ENCODE data around the gene RBM19.

Gene RBM19

GRCh38 chr12:113808095-113808951, 157.8 kb downstream of the RBM19 start:
- H3K9ac ChIP-seq (ENCODE audit: low read length): no peak overlapping the region
- H3K36me3 ChIP-seq (replicated peaks; ENCODE audit: insufficient read depth, low read length): no peaks in the 10 kb centered on the region
- no peaks in the 10 kb centered on the region for H3F3A ChIP-seq (ENCODE audit: insufficient read depth, low read length)
- no peaks in the 10 kb centered on the region for H3K79me2 ChIP-seq (ENCODE audit: low read length)
- no peak overlapping the region for H3K27ac ChIP-seq (ENCODE audit: low read length)
- no peaks in the 10 kb centered on the region for H3K4me1 ChIP-seq (ENCODE audit: low read length)
- H3K4me2 ChIP-seq (ENCODE audit: low read depth, low read length): no peak overlapping the region
- H4K20me1 ChIP-seq (ENCODE audit: insufficient read depth, low read length): no peaks in the 10 kb centered on the region
- no peak overlapping the region for H3K4me3 ChIP-seq (ENCODE audit: low read length)
- TF ChIP-seq EZH2 (optimal IDR thresholded peaks at IDR 0.05; ENCODE audit: low read depth, low read length) (no peak), CTCF (IDR thresholded peaks at IDR 0.05; ENCODE audit: low read length) (no peak), EZH2phosphoT487 (IDR thresholded peaks at IDR 0.05; ENCODE audit: low read length) (no peak)
- no peaks in the 10 kb centered on the region for H3K27me3 ChIP-seq (replicated peaks; ENCODE audit: insufficient read depth, low read length)
- H3K9me2 ChIP-seq (replicated peaks; ENCODE audit: insufficient read depth, low read length): no peaks in the 10 kb centered on the region
- H3K9me3 ChIP-seq (replicated peaks; ENCODE audit: insufficient read depth, low read length): no peaks in the 10 kb centered on the region
- no peak for DNase-seq
- H2AFZ ChIP-seq (ENCODE audit: low read length): no peak overlapping the region

- Histone ChIP-seq H2AFZ (ENCODE audit: low read length) (no peak overlapping the region), H3K79me2 (ENCODE audit: low read length) (no peaks in the 10 kb centered on the region), H3K36me3 (replicated peaks; ENCODE audit: insufficient read depth, low read length) (no peaks in the 10 kb centered on the region), H3K4me2 (ENCODE audit: low read depth, low read length) (no peak overlapping the region), H3K4me3 (ENCODE audit: low read length) (no peak overlapping the region), H3K27ac (ENCODE audit: low read length) (no peak overlapping the region), H4K20me1 (ENCODE audit: insufficient read depth, low read length) (no peaks in the 10 kb centered on the region), H3F3A (ENCODE audit: insufficient read depth, low read length) (no peaks in the 10 kb centered on the region), H3K9me3 (replicated peaks; ENCODE audit: insufficient read depth, low read length) (no peaks in the 10 kb centered on the region), H3K9ac (ENCODE audit: low read length) (no peak overlapping the region), H3K27me3 (replicated peaks; ENCODE audit: insufficient read depth, low read length) (no peaks in the 10 kb centered on the region), H3K9me2 (replicated peaks; ENCODE audit: insufficient read depth, low read length) (no peaks in the 10 kb centered on the region), H3K4me1 (ENCODE audit: low read length) (no peaks in the 10 kb centered on the region)
- TF ChIP-seq CTCF (IDR thresholded peaks at IDR 0.05; ENCODE audit: low read length) (no peak), EZH2 (optimal IDR thresholded peaks at IDR 0.05; ENCODE audit: low read depth, low read length) (no peak), EZH2phosphoT487 (IDR thresholded peaks at IDR 0.05; ENCODE audit: low read length) (no peak)
- no peak for DNase-seq
Observed at GRCh38 chr12:113805673-113806072, 160.5 kb downstream of the RBM19 start.

- no peaks in the 10 kb centered on the region for H4K20me1 ChIP-seq (ENCODE audit: insufficient read depth, low read length)
- no peak overlapping the region for H2AFZ ChIP-seq (ENCODE audit: low read length)
- H3K9me3 ChIP-seq (replicated peaks; ENCODE audit: insufficient read depth, low read length): no peaks in the 10 kb centered on the region
- TF ChIP-seq CTCF (IDR thresholded peaks at IDR 0.05; ENCODE audit: low read length) (no peak), EZH2 (optimal IDR thresholded peaks at IDR 0.05; ENCODE audit: low read depth, low read length) (no peak), EZH2phosphoT487 (IDR thresholded peaks at IDR 0.05; ENCODE audit: low read length) (no peak)
- no peaks in the 10 kb centered on the region for H3K27me3 ChIP-seq (replicated peaks; ENCODE audit: insufficient read depth, low read length)
- no peak overlapping the region for H3K27ac ChIP-seq (ENCODE audit: low read length)
- H3K9ac ChIP-seq (ENCODE audit: low read length): no peak overlapping the region
- H3K4me2 ChIP-seq (ENCODE audit: low read depth, low read length): no peak overlapping the region
- no peaks in the 10 kb centered on the region for H3F3A ChIP-seq (ENCODE audit: insufficient read depth, low read length)
- no peaks in the 10 kb centered on the region for H3K4me1 ChIP-seq (ENCODE audit: low read length)
- H3K79me2 ChIP-seq (ENCODE audit: low read length): no peaks in the 10 kb centered on the region
- H3K4me3 ChIP-seq (ENCODE audit: low read length): no peak overlapping the region
- no peaks in the 10 kb centered on the region for H3K36me3 ChIP-seq (replicated peaks; ENCODE audit: insufficient read depth, low read length)
- no peaks in the 10 kb centered on the region for H3K9me2 ChIP-seq (replicated peaks; ENCODE audit: insufficient read depth, low read length)
- no peak for DNase-seq
Observed at GRCh38 chr12:113804961-113805600, 161.0 kb downstream of the RBM19 start.
